ENCODE results near the gene BSND. TPM values are rescaled to one million over a fixed set of nuclear protein-coding genes. Genes with fewer than 3 reads are reported as not detected.

BSND gene
- total and polyA plus RNA-seq, 7 donors: not detected

- Histone ChIP-seq H3K36me3 (ENCODE audit: insufficient read depth in 1 of 2, low read depth in 1 of 2) (no peaks in the 10 kb centered on the region), H3K4me3 (no peak overlapping the region), H3K9me3 (no peaks in the 10 kb centered on the region), H3K27me3 (ENCODE audit: insufficient read depth in 3 of 3, low read length in 2 of 3) (peaks cover 0 to 5% (median 4%) of the 10 kb centered on the region in 3 donors), H3K4me1 (peaks cover 2% of the 10 kb centered on the region), H3K27ac (no peak overlapping the region)
- intact Hi-C loops (cut with DNase I): no loop called here
- DNase-seq (no peak), ATAC-seq (no peak)
- TF ChIP-seq CTCF (IDR thresholded peaks at IDR 0.05): no peak
- 84 to 93% (median 86%) methylated on average over 15 of the region's 15 CpGs for WGBS, 3 donors
These were observed 46.1 kb downstream of the BSND start for GRCh38 chr1:55044617-55045397.

DNA sequence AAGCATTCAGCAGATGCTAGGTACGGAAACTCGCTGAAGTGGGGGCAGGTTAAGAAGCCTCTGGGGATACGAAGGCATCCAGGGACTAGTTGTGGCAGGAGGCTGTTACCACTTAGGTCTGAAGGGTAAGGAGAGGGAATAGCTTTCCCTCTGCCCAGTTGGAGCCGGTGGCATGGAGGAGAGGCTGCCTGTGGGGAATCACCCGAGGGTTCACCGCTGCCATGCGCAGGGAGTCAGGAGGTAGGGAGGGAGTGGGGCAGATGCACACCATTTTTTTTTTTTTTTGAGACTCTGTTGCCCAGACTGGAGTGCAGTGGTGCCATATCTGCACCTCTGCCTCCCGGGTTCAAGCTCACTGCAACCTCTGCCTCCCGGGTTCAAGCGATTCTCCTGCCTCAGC is 46.7 kb downstream of the BSND start:
- 94 to 98% (median 97%) methylated on average over 10 of the region's 10 CpGs for WGBS, 3 donors
- no peak for DNase-seq

GRCh38 chr1:55046871-55047270 is 48.1 kb downstream of the BSND start:
- no peak for ATAC-seq
- 83 to 87% (median 85%) methylated on average over 4 of the region's 4 CpGs for WGBS, 3 donors
- intact Hi-C loops (cut with DNase I): no loop called here

More for the DNA sequence above, 46.7 kb downstream of the BSND start:
- no peak for ATAC-seq
- H3K36me3 ChIP-seq (ENCODE audit: insufficient read depth in 1 of 2, low read depth in 1 of 2): no peaks in the 10 kb centered on the region
- no peaks in the 10 kb centered on the region for H3K4me1 ChIP-seq
- TF ChIP-seq CTCF (IDR thresholded peaks at IDR 0.05): no peak
- peaks cover 0 to 3% (median 0%) of the 10 kb centered on the region in 3 donors for H3K27me3 ChIP-seq (ENCODE audit: insufficient read depth in 3 of 3, low read length in 2 of 3)
- no peaks in the 10 kb centered on the region for H3K9me3 ChIP-seq
- intact Hi-C loops (cut with DNase I): no loop called here
- no peak overlapping the region for H3K27ac ChIP-seq
- no peak overlapping the region for H3K4me3 ChIP-seq

GRCh38 chr1:55047611-55048010 is 48.9 kb downstream of the BSND start:
- Histone ChIP-seq H3K27ac (no peak overlapping the region), H3K4me1 (peaks cover under 1% of the 10 kb centered on the region), H3K36me3 (ENCODE audit: insufficient read depth in 1 of 2, low read depth in 1 of 2) (no peaks in the 10 kb centered on the region), H3K27me3 (ENCODE audit: insufficient read depth in 3 of 3, low read length in 2 of 3) (no peaks in the 10 kb centered on the region), H3K4me3 (no peak overlapping the region), H3K9me3 (no peaks in the 10 kb centered on the region)
- DNase-seq (no peak), ATAC-seq (no peak)
- intact Hi-C loops (cut with DNase I): no loop called here
- no peak for TF ChIP-seq CTCF (IDR thresholded peaks at IDR 0.05)
- 95 to 100% (median 100%) methylated on average over 3 of the region's 3 CpGs for WGBS, 3 donors

More at GRCh38 chr1:55046871-55047270, 48.1 kb downstream of the BSND start:
- no peaks in the 10 kb centered on the region for H3K4me1 ChIP-seq
- no peak overlapping the region for H3K4me3 ChIP-seq
- H3K9me3 ChIP-seq: no peaks in the 10 kb centered on the region
- DNase-seq: no peak
- TF ChIP-seq CTCF (IDR thresholded peaks at IDR 0.05): no peak
- H3K36me3 ChIP-seq (ENCODE audit: insufficient read depth in 1 of 2, low read depth in 1 of 2): no peaks in the 10 kb centered on the region
- no peaks in the 10 kb centered on the region for H3K27me3 ChIP-seq (ENCODE audit: insufficient read depth in 3 of 3, low read length in 2 of 3)
- no peak overlapping the region for H3K27ac ChIP-seq
